GM19395 (cell line): Measurements from ENCODE around the gene CHD2.
"Not testable (repeated sequence)": the region's sequence is repeated elsewhere in the genome, so short reads cannot be mapped to it uniquely, and the experiment has no call there.

Source experiments
- ATAC-seq: cut with Tn5 transposase; IDR thresholded peaks from one replicate; pipeline ENCODE4 v1.9.1; 2021; ENCODE audit warnings: mild to moderate bottlenecking, moderate library complexity; ENCODE audit not compliant: unreplicated experiment

Gene CHD2

DNA sequence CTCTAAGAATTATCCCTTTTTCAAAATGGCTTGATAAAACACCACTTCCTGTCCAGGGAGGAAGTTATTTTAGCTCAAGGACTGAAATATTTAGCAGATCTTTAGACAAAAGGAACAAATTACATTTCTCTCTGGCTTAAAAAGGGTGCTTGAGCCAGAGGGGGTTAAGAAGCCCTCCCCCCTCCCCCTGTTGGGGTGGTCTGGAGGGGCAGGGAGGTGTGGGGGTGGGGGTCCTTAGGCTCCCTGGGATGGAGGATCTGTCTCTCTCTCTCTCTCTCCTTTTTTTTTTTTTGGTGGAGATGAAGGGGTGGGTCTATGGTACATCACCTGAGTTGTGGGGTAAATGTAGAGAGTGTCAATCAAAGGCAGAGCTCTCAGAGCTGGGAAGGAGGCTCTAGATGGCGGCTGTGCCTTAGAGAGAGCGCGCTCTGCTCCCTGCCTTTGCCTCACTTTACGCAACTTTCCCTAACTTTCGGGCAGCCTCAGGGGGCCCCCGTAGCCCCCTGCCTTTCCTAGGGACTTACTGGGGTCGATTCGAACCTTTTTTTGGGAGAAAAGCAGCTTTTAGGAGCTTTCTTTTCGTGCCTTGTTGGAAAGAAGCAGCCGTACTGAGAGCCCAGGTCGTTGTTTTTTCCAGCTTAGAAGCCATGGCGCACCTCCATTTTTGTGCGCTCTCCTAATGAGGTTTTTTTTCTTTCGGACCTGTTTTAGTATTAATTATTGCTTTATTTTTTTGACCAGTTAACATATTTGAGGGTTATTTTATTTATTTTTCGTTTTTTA is at the start of gene CHD2:
Gene CHD2, plus strand, starts transcription at position 377 of the 783 bp plus-strand sequence. CDS start 914 bp downstream, outside the sequence.
- peak; percentile 77 for ATAC-seq

DNA sequence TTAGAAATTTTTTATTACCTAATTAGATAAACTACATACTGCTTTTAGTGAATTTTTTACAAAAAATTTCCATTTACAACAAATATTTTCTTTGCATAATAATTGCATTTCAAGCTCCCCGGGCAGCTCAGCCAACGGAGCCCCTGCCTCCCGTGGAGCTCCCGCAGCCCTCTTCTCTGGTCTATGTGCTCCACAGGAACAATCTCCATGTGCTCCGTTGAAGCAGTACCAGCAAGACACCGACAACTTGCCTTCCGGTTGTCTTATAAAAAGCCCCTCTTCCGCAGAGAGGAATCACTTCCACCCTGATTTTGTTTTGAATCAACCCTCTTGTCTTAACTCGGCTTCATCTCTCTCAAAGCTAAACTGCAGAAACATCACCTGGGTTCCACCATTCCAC is 46.9 kb upstream of the CHD2 start:
- ATAC-seq = no peak

GRCh38 chr15:92861742-92862141 is 38.4 kb upstream of the CHD2 start:
- no peak for ATAC-seq

DNA sequence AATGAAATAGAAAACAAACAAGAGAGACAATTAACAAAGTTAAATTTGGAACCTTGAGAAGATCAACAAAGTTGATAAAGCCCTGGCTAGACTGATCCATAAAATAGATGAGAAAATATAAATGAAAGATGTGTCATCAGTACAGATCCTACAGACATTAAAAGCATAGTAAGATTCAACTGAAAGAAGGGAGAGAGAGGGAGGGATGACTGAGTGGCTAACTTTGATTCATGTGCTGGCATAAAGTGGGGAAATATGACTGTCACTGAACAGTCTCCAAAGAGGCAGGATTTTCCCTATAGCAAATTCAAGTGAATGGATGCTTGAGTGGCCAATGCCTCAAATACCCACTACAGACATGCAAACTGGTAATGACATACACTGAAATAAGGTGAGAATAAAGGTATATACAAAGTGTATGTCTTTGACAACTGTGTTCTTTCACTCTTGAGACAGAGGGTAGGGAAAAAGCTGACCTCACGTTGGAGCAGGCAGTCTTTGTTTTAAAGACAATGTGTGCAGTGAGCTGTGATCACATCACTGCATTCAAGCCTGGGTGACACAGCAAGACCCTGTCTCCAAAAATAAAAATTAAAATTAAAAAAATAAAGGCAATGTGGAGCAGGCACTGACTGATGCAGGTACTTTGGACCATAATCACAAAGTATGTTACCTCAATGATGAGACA is 35.9 kb upstream of the CHD2 start:
- ATAC-seq = no peak

GRCh38 chr15:92869263-92869940 is 30.7 kb upstream of the CHD2 start:
- no peak for ATAC-seq

DNA sequence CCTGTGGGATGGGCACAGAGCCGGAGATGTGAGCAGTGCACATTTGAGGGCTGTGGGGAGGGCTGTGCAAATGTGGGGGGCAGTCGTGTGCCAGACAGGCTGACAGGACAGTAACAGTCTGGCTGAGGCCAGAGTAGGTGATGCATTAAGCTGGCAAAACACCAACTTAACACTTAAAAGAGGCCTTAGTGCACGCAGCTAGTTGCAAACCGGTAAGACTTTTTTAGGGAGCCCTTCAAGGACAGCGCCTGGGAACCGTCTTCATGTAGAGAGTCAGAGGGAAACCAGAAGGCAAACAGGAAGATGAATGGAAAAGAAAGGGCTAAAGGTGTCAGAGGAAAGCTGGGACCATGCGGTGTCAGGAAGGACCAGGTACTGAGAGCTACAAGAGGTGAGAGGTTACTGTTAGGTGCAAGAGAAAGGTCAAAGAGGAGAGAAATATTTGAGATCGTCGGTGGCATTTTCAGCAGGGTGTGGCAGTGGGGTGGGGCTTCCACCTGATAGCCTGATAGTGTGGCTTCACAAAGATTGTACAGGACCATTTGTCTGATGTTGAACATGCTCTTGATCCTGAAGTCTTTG is 30.0 kb upstream of the CHD2 start:
- ATAC-seq = no peak

DNA sequence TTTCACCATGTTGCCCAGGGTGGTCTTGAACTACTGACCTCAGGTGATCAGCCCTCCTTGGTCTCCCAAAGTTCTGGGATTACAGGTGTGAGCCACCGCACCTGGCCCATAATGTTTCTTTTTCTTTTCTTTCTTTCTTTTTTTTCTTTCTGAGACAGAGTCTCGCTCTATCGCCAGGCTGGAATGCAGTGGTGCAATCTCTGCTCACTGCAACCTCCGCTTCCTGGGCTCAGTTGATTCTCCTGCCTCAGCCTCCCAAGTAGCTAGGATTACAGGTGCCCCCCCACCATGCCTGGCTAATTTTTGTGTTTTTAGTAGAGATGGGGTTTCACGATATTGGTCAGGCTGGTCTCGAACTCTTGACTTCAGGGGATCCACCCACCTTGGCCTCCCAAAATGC is 27.2 kb upstream of the CHD2 start:
- ATAC-seq = not testable (repeated sequence)

DNA sequence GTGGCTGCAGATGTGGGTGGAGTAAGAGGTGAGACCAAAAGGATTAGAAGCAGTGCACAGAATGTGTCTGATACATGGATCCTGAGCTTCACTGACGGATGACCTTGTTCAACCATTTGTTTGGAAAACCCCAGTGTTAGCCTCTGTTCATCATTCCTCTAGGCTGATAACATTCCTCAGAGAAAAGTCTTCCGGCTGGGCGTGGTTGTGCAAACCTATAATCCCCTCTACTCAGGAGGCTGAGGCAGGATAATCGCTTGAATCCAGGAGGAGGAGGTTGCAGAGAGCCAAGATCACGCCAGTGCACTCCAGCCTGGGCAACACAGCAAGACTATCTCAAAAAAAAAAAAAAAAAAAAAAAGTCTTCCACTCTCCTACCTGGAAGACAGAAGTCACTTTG is 23.1 kb upstream of the CHD2 start:
- ATAC-seq = no peak

DNA sequence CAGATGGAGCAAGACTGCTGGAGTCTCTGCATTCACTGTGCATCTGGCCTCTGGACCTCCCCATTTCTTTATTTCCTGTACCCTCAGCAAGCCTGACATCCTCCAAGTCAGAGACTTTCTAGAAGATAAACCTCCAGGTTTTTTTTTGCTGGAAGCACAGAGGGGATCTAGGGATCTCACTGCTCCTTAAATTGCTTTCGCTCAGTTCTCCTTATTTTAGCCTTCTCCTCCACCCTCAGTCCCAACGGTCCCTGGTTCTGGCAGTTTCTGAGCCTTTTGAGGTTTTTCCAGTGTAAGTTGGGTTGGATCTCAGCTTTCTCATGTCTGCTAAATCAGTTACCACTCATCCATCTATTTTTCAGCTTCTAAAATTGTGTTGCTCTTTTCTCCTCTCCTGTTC is 22.7 kb upstream of the CHD2 start:
- ATAC-seq = no peak

GRCh38 chr15:92878593-92879053 is 21.5 kb upstream of the CHD2 start:
- ATAC-seq = no peak

GRCh38 chr15:92879949-92880725 is 20.0 kb upstream of the CHD2 start:
- no peak for ATAC-seq

DNA sequence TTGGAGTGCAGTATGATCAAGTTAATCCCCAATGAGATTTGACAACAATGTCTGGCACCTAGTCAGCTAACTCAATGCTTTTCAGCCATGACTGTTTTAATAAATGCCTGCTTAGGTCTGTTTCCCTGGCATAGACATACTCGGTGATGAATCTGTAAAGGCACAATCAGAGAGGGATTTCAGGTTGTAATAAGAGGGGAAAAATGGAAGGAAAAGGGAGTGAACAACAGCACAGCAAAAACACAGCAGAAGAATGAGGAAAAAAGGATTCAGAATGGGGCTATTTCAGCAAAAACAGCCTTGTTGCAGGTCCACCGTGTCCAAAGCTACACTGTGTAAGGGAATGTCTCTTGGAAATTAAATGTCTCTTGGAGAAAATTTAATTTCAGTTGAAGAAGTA is 19.3 kb upstream of the CHD2 start:
- ATAC-seq = no peak

GRCh38 chr15:92881211-92881754 is 18.8 kb upstream of the CHD2 start:
- no peak for ATAC-seq

DNA sequence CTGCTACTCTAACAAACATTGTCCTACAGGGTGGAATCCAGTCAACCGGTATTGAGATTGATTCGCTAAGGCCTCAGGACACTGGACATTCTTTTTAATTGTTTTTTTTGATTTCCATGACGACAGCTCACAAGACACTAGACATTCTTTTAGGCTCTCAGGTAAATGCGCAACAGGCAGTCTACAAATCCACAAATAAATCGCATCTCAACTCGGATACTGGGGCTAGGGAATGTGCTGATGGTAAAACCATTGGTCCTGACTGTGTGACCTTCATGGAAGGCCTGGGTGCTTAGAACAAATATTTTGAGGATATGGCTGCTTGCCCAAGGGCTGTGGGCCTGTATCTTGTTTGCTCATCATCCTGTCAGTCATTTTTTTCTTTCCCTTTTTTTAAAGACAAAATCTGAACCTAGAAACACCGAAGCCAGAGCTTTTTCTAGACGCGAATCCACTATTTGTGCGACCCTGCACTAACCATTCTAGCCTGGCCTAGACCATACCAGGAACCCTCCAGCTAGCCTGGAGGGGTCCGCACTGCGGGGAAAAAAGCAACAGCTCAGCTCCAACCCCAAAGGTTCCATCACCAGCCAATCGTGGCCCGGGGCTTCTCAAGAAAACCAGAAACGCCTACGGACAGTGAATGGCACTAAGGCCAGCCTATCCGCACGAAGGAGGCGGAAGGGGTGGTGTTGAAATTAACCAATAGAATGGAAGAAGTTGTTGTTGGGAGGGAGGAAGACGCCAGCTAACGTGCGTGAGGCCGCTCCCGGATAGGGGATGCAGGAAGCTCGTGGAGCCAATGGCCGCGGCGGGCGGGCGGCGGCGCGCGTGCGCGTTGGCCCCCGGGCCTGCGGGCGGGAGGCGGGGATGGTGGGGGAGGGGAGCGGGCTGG is 18.1 kb upstream of the CHD2 start:
- peak; percentile 96 for ATAC-seq

DNA sequence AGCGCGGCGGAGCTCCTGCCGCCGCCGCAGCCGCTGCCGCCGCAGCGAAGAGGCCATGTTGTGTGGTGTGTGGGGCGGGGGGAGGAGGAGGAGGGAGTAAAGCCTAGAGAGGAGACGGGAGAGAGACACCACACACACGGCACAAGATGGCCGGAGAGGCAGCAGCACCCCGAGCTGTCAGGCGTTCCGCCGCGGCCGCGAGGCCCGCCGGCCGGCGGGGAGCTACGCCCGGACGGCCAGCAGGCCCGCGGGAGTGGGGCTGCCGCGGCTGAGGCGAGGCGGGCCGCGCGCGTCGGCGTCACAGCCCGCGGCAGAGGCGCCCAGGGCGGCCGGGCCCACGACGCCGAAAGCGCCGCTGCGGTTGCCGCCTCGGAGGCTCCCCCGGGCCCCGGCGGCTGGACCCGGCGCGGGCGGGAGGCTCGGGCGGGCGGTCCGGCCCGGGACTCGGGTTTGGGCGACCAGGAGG is 17.4 kb upstream of the CHD2 start:
- peak; percentile 67 for ATAC-seq

DNA sequence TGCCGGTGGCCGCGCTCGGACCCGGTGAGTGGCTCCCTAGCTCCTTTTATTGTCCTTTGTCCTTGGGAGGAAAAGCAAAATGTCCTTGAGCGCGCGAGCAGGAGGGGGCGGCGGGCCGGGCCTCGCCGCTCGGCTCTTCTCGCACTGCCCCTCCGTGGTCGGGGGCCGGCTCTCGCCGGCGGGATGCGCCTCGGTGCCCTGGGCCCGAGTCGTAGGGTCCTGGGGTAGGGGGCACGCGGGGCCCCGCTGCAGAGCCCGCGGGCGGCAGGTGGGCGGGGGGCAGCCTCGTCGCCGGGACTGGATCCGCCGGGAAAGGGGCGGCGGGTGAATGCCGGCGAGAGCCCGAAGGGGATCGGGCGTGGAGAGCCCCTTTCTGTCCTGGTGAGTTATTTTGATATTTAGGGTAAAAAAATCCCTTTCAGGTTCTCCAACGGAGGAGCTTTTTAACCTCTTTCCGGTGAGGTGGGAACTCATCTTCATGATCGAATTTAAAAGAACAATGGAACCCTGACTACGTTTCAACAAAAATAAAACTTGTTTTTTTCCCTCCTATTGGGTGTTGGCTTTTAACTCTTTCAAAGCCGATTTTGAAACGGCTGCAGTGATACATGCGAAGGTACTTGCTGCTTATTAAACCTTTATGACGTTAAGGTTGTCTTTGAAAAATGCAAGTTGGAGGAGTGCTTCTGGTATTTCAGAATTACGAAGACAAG is 16.8 kb upstream of the CHD2 start:
- no peak for ATAC-seq

- no peak for ATAC-seq
Observed at GRCh38 chr15:92883876-92884435, 16.2 kb upstream of the CHD2 start.
